ENCODE data around the gene PCP2.

The PCP2 gene

DNA sequence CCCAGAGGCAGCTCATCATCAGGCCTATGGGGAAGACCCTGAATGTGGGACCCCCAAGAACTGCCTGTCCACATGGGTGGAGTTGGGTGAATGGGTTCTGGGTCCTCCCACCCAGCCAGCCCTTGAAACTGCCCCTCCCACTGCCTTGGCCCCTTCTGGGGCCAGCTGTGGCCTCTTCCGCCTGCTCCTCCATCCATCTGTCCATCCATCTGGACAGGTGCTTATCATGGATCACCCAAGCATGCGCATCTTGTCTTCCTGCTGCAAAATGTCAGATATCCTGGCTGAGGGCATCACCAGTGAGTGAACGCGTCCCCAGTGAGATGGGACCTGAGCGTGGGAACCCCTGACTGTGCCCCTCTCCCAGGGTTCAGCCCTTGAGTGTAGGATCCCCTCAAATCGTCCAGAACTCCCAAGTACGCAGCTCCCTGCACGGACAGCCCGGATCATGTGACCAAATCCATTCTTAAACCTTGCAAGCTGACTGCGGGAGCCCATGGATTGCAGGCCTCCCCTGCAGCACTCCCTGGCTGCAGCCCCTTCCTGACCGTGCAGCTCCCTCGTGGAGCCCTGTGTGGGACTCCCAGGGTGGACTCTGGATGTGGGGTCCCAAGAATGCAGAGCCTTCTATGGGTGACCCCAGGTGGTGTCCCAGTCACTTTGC is 5.4 kb upstream of the PCP2 start:
- DNase-seq, result no peak

DNA sequence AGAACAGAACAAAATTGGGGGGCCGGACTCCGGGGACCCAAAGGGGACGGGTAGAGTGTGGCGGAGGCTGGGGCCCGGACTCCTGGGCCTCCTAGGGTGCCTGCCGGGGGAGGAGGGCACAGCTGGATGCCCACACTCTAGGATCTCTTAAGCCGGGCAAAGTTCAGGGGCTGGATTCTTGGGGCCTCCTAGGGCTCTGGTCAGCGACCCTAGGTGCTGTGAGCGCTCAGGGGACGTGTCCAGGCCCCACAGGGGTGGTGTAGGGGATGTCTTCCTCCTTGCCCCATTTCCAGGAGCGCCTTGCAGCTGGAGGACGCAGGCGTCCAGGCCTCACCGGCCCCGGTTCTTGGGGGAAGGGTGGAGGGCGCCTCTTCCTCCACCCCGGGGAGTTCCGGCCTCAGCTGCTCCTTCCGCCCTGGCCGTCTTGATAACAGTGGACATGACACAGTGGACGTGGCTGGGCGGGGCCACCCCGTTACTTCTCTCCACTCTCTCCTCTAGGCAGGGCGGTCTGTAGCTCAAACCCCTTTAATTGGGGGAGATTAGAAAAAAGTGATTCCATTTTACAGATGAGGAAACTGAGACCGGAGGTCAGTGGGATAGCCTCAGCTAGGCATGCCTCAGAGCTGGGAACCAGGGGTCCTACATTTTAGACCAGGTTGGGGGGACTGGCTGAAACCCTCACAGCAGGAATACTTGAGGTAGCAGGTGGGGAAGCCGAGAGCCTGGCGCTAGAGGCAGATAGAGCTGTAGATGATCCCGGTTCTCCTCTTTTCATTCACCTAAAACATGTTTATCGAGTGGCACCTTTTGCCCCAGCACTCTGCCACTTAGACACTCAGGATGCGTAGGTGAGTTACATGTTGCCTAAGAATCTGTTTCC is 4.1 kb upstream of the PCP2 start:
- peak; percentile 65 for DNase-seq

DNA sequence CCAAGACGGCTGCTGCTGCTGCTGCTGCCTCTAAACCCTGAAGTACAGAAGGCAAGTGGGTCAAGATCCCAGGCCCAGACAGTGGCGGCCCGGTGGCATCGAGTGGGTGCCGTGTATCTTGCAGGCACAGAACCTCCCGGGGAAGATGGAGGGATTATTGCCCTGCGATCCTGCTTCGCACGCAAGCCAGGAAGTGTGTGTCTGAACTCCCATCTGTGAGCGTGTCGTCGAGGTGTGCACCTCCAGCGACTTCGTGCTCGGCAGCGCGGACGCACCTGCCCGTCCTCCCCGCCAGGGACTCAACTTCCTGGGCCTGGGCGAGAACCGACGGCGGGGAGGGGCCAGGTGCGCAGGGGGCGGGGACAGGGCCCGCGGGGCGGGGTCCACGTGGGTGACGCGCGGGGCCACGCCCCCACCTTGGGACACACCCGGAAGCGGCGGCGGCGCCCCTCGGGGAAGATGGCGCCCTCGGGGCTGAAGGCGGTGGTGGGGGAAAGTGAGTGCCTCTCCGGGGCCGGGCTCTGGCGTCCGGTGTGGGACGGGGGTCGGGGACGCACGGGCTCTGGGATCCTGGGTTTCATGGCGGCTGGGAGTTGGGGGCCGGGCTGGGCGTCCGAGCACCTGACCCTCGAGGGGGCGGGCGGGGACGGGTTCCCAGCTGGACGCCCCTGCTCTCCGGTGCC is 3.3 kb upstream of the PCP2 start, which contains the start of gene STXBP2:
Gene STXBP2 (plus strand): TSS at position 420 of the 683 bp plus-strand sequence. CDS start 40 bp downstream, at position 460.
- peak; percentile 90 for DNase-seq

DNA sequence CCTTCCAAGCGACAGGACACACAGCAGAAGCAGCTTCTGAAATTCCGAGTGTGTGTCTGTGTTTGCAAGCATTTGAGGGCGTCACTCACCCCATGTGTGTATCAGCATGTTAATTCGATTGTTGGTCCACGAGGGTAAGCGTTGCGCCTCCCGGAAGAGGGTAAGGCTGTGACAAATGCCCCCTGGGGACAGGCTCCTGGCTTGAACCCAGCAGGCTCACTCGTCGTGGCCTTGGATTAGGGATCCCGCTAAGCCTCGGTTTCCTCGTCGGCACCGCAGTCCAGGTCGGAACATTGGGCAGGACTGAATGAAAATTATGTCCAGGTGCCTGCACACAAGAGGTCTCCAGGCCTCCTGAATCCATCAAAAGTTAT is 2.8 kb upstream of the PCP2 start:
- DNase-seq, result no peak

DNA sequence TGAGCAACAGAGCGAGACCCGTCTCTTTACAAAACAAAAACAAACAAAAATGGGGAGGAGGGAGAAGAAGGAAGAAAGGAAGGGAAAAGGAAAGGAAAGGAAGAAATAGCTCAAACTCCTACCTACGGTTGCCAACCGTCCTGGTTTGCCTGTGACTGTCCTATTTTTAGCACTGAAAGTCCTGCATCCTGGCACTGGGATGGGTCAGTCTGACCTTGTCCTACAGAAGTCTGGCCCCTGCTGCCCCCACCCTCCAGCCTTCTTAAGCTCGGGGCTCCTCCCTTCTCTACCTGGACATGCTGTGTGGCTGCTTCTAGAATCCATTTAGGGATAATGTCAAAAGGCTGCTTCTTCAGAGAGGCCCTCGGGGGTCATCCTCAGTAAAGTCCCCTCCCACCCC is 2.2 kb upstream of the PCP2 start:
- DNase-seq, result no peak

DNA sequence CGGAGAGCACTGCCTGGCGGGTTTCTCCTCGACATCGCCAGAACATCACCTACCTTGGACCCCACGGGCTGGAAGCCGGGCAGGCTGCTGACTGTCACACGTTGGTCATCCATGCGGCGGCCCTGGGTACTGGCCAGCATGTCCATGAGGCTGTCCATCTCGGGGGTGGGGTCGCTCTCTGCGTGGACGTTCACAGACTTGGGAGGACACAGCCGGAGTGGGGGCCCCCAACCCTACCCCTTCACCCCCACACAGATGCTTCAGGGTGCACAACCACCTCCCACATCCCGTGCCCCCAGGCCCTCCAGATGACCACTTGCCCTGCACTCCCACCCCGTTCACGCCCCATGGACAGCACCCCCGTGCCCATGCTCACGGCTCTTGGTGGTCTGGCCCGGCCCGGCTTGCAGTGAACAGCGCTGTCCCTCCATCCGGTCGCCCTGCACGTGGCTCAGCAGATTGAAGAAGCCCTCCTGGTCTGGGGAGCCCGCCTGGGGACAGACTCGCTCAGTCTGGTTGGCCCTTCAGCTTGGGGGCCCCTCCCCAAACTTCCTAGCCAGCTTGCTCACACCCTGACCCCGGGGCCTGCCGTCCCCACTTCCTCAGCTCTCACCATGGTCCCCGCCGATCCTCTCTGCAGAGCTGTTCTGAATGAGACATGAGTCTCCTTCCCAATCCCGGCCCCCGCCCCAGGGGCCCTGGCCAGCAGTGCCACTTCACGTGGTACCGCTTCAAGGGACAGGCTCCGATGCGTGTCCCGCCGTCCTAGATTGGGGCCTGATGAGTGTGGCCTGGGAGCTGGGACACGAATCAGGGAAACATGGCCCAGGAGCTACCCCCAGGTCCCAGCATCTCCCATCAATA is 947 bp downstream of the PCP2 start:
- DNase-seq, result no peak

DNA sequence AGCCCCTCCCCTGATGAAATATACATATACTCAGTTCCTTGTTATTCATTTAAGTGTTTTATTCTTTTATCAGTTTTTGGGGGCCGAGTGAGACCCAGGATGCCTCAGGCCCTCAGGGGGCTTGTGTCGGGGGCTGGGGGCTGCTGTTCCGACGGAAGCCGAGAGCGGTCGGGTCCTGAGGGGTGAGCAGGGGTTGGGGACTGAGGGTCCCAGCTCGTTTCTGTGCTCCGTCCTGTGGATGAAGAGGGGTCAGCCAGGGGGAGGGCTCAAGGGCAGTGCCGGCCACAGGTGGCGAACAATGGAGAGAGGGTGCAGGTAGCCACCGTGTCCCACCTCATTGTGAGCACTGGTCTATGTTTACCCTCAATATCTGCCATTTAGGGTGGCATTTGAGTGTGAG is 1.9 kb downstream of the PCP2 start:
- DNase-seq, result no peak

DNA sequence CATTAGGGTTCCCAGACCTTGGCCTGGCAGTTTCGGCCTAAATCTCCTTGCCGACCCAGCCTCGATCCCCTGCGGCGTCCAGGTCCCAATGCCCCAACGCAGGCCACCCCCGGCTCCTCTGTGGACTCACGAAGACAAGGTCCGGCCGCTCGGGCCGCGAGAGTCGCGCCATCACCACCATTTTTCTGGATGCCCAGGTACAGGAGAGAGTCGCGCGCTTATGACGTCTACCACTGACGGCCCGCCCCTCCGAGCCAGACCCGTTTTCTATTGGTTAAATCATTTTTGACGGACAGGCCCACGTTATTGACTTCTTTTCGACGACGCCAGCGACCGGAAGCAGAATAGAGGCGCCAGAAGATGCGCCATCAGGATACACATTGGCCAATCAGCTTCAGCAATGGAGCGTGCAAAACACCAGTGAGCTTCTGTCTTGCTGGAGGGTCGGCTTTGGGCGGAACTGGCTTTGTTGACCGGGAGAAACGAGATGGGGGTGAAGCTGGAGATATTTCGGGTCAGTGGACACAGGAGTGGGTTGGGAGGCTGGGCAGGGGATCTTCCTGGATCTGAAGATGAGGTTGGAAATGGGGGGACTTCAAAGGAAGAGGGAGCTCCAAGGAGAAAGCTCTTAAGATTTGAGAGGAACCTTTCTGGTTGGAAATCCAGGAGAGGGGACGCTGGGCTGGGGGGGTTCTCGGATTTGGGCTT is 4.0 kb downstream of the PCP2 start, which contains the start of the genes PET100 and XAB2:
Gene PET100 (plus strand): TSS at position 447 of the 708 bp plus-strand sequence. CDS start 41 bp downstream, at position 488.
Gene XAB2 (minus strand): TSS at position 199 of the 708 bp plus-strand sequence. CDS start 18 bp downstream, at position 181.
- peak; percentile 98 for DNase-seq

DNA sequence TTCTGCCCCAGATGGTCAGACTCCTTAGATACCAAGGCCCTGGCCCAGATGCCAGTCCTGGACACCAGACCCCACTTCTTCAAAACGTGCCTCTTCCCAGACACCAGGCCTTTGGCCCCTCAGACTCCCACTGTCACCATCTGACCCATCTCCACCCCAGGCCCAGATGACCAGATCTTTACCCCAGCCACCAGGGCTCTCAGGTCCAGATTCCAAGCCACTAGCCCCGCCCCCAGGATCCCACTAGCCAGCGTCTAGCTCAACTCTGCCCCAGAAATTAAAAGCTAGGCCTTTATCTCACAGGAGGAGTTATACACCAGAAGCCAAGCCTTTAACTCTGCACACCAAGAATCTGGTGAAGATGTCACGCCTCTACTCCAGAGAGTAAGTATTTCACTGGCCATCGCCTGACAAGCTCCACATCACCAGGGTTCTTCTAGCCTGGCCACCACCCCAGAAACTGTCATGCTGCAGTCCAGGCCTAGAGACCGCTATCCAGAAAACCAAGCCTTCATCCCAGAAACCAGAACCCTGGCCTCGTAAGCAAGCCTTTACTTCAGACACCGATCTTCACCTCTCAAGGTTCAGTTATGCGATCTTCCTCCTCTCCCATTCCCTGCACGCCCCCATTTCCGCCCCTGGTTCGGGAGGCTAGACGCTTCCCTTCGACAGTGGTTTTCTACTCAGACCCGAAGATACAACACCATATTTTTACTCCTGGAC is 4.8 kb downstream of the PCP2 start:
- DNase-seq, result no peak

DNA sequence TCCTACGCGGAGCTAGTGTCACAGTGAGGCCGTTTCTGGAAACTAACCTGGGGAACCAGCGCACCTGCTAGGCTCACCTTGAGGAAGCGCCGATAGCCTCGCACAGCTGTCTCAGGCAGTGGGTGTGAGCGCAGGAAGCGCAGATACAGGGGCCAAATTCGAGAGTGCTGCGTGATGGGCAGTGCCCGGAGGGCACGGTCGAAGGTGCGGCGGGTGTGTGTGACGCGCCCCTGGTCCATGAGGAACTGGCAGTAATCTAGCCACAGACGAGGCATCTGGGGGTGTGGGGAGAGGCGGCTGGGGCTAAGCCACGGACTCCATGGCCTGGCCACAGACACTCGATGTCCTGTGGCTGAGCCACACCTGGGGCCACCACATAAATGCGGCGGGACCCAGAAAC is 6.4 kb downstream of the PCP2 start:
- no peak for DNase-seq

DNA sequence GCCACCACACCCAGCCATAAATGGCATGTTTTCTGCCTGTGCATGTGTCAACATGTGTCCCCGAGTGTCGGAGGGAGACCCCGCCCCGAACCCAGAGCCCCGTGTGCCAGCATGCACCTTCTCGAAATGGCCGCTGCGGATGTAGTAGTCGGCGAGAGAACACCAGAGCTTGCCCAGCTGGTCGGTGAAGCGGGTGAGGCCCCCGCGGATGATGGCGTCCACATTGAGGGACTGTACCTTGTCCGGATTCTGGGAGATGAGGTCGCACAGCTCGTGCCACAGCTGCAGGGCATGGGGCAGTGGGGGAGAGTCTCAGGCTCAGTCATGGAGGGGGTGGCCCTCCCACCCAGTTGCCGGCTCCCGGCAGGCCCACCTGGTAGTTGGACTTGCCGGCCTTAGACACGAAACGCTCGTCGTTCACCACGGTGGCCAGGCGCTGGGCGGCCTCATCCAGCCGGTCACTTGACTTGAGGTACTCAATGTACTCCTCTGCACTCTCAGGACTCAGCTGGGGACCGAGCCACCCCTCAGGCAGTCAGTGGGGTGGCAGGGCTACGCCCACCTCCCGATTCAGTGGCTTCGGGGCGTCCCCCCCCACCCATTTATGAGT is 7.7 kb downstream of the PCP2 start:
- no peak for DNase-seq

DNA sequence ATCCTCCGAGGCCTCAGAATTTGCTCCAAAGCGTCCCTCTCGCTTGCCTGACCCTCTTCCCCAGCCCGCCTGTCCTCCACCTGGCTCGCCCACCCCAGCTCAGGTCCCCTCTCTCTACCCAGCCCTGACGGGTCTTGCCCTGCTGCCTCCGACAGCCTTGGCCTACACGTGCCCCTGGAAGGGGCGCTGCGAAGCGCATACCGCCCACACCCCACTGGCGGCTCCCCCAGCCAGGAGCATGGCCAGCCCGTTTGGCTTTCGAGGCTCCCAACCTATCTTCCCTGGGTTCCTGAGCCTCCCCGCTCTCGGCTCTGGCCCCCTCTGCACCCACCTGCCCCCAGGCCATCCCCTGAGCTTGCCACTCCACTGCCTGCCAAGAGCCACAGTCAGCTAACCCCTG is 8.7 kb downstream of the PCP2 start:
- DNase-seq, result no peak

DNA sequence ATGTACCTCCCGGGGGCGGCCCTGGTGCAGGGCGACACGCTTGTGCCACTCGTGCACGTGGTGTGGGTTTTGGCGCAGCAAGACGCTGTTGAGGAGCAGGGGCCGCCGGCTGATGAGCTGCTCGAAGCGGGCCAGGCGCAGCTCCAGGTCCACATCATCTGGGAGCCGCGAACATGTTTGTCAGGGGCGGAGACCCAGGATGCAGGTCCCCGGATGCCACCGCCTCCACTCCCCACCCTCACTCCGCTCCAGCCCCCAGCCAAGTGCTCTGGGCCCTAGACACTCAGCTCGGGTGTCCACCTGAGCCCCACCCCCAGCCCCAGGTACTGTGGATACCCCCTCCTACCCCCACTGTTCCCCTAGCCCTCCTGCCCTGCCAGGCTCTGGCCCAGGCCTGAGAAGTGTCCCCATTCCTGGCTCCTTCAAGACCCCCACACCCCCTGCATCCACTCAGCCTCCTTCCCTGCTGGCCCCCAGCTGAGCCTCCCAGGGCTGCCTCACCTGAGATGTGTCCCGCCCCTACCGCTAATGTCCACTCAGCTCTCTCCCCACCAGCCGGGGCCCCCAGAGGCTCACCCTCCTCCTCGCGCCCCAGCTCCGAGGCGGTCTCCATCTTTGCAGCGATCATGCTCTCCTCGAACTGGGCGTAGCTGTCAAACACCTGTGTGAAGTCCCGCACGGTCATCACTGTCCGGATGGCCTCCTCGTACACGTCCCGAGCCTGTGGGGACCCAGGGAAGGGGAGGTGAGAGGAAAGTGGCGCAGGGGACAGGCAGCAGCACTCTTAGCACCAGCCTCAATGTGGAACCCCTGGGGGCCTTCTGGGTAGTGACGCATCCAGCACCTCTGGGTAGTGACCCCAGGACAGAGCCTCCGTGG is 9.6 kb downstream of the PCP2 start:
- DNase-seq, result no peak

DNA sequence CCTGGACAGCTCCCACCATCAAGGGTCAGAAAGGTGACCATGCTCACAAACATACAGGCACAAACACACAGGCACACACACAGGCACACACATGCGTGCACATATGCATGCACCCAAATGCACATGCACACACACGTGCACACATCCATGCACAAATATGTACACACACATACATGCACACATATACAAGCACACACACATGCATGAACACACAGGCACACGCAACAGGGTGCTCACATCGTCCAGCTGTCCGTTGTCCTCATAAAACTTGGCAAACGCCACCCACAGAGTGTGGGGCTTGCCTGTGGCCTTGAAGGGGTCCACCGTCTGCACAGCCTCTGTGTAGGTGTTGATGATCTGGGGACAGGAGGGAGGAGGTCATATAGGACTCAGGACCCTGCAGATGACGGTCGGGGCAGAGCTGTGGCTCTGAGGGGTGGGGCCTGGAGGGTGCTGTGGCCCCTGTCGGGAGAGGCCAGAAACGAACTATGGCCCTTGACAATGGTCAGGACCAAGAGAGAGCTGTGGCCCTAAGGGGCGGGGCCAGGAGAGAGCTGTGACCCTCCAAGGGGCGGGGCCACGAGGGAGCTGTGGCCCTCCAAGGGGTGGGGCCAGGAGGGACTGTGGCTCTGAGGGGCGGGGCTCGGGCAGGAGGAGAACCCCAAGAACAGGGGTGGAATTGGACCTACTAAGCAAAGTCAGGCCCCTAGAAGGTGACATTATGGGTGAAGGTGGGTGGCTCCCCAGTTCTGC is 10.4 kb downstream of the PCP2 start:
- DNase-seq, result no peak

DNA sequence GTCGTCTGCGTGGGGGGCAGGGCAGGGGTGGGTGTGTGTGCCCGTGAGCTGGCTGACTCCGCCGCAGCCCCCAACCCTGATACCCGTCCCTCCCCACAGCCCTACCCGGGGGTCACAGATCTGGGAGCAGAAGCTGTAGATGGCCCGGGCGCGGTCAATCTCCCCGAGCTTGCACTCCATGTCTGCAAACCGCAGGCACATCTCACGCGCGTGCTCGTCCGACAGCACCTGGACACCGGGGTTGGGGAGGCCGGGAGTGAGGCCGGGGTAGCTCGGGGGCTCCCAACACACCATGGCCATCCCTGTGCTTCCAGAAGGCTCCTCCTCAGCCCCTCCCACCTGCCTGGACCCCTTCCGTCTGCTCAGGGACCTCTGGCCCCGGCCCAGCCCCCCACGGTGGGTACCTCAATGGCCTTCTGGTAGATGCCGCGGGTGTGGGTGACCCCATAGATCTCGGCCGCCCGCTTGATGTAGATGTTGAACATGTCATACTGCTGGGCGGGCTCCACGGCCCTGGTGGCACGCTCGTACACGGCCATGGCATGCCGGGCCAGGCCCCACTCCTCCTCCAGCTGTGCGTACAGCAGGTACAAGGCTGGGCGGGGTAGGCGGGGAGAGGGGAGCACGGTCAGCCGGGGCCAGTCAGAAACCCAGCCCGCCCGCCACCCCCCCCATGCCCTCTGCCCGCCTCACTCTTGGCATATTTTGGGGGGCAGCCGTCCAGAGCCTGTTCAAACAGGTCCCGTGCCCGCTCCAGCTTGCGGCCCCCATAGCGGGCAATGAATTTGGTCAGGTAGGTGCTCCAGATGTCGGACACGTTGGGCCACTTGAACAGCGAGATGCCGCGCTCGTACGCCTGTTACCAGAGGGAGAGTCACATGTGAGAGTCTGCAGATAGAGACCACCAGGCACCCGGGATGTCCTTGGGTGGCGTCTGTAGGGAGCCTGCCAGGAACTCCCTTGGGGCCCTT is 12.8 kb downstream of the PCP2 start:
- DNase-seq, result no peak

DNA sequence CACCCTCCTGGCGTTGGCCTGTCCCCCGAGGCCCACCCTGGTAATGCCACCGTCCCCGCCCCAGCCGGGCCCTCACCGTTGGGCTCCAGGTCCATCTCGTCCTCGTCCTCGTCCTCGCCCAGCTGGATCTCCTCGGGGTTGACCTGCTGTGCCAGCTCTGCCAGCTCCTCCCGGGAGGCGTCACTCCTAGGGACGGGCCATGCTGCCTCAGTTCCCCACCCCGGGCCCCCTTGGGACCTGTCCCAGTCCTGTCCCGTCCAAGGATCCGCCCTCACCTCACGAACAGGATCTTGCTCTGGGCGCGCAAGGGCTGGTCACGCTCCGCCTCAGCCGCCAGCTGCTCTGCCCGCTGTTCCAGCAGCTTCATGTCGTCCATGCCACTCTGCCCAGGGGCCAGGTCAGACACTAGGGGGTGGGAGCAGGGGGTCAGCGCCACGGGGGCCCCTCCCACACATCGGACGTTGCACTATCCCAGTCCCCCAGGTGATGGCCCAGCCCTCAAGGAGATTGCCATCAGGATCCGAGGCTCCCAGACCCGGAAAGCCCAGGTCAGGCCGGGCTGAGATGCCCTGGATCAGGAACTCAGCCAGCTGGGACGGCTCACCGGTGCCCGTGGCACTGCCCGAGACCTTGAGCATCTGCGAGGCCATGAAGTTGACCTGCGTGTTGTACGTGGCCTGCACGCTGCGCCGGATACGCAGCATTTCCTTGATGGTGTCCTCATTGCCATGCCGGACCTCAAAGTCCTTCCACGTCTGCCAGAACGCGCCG is 13.7 kb downstream of the PCP2 start:
- no peak for DNase-seq
